GM21360 (cell line): ENCODE data around the gene SPIN4.
A peak's percentile ranks its signal among the peaks of the same experiment; 100 is the strongest.
"Not testable (repeated sequence)": the region's sequence is repeated elsewhere in the genome, so short reads cannot be mapped to it uniquely, and the experiment has no call there.

Experiments
- ATAC-seq: cut with Tn5 transposase; IDR thresholded peaks from one replicate; pipeline ENCODE4 v1.9.1; 2021; ENCODE audit warnings: mild to moderate bottlenecking, moderate library complexity; ENCODE audit not compliant: unreplicated experiment

Gene SPIN4

DNA sequence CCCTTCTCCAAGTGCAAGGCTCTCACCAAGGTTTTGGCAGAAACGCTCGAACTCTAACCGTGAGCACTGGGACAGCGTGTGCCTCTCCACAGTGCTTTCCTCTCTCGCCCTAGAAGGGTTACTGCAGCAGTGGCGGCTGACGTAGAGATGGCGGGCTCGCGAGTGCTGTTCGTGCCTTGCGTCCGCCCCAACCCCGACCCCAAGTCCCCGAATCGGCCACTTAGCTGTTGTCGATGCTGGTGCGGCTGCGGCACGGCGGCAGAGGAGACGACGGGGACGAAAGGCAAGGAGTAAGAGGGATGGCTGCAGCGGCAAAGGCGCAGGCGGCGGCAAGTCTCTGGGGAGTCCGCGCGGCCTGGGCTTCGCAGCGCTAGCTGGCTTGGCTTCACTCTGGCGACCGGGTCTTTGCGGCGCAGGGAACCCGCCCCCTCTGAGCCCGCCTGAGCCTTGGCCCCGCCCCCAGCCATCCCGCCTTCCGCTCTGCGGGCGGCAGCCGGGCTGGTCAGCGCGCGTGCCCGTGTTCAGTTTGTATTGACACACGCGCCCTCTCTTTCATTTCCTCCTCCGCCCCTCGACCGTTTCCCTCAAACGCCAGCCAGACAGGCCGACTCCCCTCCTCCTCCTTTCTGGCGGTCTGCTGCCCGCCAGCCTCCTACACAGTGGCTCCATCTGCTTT is at the start of gene SPIN4:
Gene SPIN4, minus strand, starts transcription at position 392 of the 676 bp plus-strand sequence. CDS start 513 bp downstream, outside the sequence.
- peak; percentile 92 for ATAC-seq

DNA sequence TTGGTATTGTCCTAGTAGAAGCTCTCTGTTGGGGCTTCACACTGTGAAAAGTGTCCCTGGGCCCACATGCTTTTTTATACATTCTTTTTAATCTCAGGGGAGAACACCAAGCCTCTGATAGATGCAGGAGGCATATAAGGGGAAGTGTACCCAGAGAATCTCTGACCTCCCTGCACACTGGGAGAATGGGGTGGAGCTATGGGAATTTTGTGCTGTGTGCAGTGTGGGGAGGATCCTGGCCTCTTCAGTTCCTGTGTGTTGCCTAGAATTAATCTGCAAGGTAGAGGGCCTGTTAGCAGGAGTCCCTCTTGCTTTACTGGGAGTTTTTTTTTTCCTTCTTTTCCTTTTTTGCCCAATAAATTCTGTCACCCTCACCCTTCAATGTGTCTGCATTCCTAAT is 49.2 kb upstream of the SPIN4 start:
- ATAC-seq: no peak

DNA sequence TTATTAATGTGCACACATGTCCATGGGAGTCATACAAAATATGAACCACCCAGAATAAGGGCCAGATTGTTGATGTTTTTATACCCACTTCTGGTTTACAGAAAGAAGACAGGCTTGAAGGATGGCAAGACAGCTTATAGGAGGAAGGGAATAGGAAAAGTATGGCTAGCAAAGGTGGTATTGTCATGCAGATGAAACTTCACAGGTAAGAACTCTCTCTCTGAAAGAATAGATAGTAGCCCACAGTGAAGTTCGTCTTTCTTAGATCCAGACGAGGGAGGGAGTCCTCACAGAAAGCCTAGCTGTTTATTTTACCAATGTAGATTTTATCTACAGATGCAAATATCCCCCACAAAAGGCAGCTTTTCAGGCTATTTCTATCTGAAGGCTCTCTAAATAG is 43.7 kb upstream of the SPIN4 start:
- ATAC-seq: no peak

DNA sequence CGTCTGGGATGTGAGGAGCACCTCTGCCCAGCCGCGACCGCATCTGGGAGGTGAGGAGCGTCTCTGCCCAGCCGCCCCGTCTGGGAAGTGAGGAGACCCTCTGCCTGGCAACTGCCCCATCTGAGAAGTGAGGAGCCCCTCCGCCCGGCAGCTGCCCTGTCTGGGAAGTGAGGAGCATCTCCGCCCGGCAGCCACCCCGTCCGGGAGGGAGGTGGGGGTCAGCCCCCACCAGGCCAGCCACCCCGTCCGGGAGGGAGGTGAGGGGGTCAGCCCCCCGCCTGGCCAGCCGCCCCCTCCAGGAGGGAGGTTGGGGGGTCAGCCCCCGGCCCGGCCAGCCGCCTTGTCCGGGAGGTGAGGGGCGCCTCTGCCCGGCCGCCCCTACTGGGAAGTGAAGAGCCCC is 42.0 kb upstream of the SPIN4 start:
- not testable (repeated sequence) for ATAC-seq

DNA sequence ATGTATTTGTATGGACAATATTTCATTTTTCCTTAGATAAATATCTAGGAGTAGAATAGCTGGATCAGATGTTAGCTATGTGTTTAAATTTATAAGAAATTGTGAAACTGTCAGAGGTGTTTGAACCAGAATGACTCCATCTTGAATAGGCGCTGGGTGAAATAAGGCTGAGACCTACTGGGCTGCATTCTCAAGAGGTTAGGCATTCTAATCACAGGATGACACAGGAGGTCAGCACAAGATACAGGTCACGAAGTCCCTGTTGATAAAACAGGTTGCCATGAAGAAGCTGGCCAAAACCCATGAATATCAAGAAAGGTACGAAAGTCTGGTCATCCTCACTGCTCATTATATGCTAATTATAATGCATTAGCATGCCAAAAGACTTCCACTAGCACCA is 36.3 kb upstream of the SPIN4 start:
- ATAC-seq: no peak

DNA sequence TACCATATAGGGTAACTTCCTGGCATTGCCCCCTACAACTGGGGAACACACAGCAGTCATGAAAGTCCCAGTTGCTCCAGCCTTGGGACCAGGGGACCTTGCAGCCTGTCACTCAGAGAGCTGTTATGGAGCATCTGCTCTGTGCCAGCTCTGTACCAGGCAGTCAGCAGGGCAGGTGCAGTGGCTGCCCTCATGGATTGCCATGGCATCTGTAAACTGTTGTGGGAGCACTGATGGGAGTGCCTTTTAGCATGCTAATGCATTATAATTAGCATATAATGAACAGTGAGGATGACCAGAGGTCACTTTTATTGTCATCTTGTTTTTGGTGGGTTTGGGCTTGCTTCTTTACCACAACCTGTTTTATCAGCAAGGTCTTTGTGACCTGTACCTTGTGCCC is 33.1 kb upstream of the SPIN4 start:
- not testable (repeated sequence) for ATAC-seq

DNA sequence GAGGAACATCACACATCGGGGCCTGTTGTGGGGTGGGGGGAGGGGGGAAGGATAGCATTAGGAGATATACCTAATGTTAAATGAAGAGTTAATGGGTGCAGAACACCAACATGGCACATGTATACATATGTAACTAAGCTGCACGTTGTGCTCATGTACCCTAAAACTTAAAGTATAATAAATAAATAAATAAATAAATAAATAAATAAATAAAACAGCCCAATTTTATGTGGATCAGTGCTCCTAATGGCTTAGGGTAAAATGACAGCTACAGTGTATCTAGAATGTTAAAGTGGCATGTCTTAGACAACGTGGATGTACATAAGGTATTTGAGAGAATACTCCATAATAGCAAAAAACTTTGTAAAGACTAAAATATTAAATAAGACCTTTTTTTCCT is 21.9 kb upstream of the SPIN4 start:
- ATAC-seq: not testable (repeated sequence)

DNA sequence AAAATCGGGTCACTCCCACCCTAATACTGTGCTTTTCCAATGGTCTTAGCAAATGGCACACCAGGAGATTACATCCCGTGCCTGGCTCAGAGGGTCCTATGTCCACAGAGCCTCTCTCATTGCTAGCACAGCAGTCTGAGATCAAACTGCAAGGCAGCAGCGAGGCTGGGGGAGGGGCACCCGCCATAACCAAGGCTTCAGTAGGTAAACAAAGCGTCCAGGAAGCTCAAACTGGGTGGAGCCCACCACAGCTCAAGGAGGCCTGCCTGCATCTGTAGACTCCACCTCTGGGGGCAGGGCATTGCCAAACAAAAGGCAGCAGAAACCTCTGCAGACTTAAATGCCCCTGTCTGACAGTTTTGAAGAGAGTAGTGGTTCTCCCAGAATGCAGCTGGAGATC is 16.6 kb upstream of the SPIN4 start:
- ATAC-seq: not testable (repeated sequence)

DNA sequence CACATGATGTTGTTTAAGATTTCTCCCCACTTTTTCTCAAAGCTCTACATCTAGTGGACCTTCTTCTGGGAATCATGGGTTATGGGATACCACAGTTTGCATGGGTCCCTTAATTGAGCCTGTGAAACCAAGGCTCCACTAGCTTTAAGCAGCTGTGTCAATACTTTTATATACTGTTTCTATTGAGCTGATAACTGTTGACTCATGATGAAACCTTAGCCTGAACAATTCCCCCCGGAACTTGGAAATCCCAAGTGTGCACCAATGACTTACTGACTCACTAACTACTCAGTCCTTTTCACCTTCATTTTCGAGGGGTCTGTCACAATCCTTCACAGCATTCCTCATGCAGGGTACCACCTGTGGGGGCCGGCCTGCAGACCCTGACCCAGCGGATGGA is 12.7 kb upstream of the SPIN4 start:
- ATAC-seq: no peak

DNA sequence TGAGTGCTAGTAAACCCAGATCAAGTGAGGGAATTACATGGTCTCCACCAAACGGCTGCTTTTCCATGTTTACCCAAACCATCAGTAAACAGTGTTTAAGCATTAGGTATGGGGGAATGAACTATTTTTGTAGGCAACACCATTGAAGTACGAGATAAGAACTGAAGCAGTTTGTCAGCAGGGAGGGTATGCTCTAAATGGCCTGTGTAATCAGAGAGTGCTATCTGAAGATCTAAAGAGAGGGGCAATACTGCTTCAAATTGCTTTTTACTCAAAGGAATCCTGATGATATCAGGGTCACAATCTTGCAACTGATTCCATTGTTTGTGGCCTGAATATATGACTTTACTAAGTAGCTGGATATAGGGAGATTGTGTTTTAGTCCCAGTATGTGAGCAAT is 10.4 kb upstream of the SPIN4 start:
- no peak for ATAC-seq

DNA sequence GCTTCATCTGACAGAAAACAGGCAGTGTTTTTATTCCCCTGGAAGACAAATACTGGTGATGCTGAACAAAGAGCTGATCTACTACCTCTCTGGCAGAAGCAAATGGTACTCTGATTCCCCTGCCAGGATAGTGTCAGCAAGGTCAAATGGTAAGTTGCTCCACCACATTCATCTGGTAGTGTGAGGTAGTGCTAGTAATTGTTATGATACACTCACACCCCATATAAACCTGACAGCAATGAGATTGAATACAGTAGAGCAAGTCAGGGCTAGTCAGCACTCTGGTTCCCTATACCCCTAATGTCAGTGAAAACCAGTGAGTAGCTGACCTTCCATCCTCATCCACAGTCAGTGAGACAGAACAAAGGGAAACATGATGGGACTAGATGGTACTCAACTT is 3.4 kb upstream of the SPIN4 start:
- ATAC-seq: no peak

DNA sequence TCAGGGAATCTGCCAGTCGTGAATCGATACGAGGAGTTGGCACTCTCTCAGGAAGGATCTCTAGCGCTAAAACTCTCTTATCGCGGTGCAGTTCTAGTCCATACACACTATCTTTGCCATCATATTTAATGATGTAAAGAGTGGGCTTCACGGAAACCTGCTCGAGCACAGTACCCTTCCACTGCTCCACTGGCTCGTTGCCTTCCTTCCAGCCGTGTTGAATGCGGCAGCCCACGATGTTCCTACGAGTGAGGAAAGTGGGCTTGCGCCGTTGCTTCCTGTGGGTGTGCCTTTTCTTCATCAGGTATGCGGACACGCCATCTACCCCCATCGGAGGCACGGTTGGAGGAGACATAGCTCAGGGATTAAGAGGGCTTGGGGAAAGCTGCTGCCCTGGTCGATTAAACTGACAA is 661 bp downstream of the SPIN4 start:
- ATAC-seq: peak; percentile 33

DNA sequence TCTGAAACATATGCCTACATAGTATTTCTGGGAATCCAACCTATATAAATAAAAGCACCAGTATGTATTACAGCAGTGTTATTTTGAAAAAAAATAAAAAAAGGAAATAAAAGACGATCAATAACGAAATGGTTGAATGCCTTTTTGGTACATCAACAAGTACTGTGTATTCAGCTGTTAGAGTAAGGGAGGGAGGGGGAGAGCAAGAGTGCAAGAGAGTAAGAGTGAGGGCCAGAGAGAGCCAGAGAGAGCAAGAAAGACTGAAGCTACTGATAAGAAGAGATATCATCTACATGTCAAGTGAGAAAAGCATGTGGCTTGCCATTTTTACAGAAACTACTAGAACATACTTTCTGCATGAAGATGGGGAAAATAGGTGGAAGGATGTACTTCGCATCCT is 1.8 kb downstream of the SPIN4 start:
- ATAC-seq: no peak

DNA sequence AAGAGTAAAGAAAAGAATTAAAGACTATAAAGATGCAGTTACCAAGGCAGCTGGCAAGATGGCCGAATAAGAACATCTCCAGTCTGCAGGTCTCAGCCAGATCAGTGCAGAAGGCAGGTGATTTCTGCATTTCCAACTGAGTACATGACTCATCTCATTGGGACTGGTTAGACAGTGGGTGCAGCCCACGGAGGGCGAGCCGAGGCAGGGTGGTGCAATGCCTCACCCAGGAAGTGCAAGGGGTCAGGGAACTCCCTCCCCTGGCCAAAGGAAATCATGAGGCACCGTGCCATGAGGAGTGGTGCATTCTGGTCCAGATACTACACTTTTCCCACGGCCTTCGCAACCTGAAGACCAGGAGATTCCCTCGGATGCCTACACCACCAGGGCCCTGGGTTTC is 20.5 kb downstream of the SPIN4 start:
- ATAC-seq: no peak

DNA sequence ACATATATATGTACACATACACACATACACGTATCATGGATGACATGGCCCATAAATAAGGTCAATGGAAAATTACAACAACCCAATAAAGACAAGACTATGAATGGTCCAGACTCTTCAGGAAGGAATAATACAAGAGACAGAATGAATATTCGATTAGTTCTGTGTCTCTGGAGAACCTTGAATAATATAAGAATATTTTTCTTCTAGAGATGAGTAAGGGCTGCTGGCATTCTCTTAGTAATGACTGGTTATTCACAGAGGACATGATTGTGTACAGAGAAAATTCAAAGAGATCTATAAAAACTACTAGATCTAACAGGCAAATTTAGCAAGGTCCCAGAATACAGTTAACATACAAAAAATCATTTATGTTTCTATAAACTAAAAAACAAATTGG is 23.3 kb downstream of the SPIN4 start:
- no peak for ATAC-seq

DNA sequence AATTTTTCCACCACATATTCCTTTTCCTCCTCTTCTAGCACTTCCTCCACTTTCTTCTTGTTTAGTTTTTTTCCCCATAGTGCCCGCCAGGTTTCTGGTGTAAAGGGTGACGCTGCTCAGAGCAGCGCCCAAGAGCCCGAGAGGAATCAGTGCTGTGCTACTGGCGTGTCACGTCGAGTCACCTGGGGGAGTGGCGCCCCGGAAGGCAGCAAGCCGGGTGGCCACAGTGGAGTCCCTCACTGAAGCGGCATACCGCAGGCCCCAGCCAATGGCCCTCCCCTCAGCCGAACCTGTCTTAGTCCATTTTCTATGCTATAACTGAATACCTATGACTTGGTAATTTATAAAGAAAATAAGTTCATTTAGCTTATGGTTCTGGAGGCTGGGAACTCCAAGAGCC is 51.5 kb downstream of the SPIN4 start:
- ATAC-seq: no peak
